K562 (cell line): ENCODE results near the gene MCU. TPM values are rescaled to one million over a fixed set of nuclear protein-coding genes. Genes with fewer than 3 reads are reported as not detected.

Experiments used
- ATAC-seq: fragments of 200-7000 bp; cut with Tn5 transposase; 3 replicates; pipeline ENCODE4 v1.9.1; 2020; ENCODE audit warnings: moderate library complexity
- BruUV-seq: library from RNA; stranded (reverse); fragments of 400-500 nt; replicated peaks from 2 replicates; lab custom pipeline; 2021; lab: Mats Ljungman, UMichigan
- CTCF ChIA-PET: fragments of 300-600 bp; formaldehyde crosslinking; extraction: SDS; loops from one replicate; lab custom pipeline; 2021; ENCODE audit warnings: low intra/inter-chr PET ratio; lab: Yijun Ruan, JAX
- POLR2A ChIA-PET: fragments of 300-600, 350-650 bp; sonication (Branson Sonifier 250); formaldehyde crosslinking; extraction: SDS; loops from one replicate; lab custom pipeline; 2021; ENCODE audit warnings: antibody characterized with exemption, inconsistent platforms; lab: Yijun Ruan, JAX
- DNase-seq, 4 experiments: peaks; one replicate each; pipeline versions ENCODE4 v3.0.0 to v3.0.0-alpha.2; 2011 to 2018; ENCODE audit warnings: low spot score in 3 of 4, mixed read lengths in 3 of 4; ENCODE audit errors: extremely low read depth in 1 of 4
- FAIRE-seq: peaks from 2 replicates; lab custom pipeline; 2011; peaks lifted over from hg19 to GRCh38; lab: Jason Lieb, UNC
- H2AFZ ChIP-seq: 2 replicates; pipeline ENCODE4 v1.6.0; 2011; ENCODE audit warnings: low read depth, low read length, control low read depth, inconsistent platforms
- H3K27ac ChIP-seq: fragments of 200-600 bp; 3 replicates; pipeline ENCODE4 v1.8.0; 2011; ENCODE audit warnings: low read depth, mild to moderate bottlenecking, control low read depth, inconsistent platforms, low read length, moderate library complexity, mixed read lengths; ENCODE audit errors: extremely low read depth
- H3K27me3 ChIP-seq, 2 experiments: fragments of 300-600 bp in 1 of 2; 2 replicates in 1 of 2; 3 replicates in 1 of 2; pipeline versions ENCODE4 v1.6.0 to v1.8.0; 2011; ENCODE audit warnings: inconsistent platforms in 2 of 2, low read length in 2 of 2, mild to moderate bottlenecking in 1 of 2, mixed read lengths in 1 of 2, moderate library complexity in 1 of 2; ENCODE audit not compliant: control insufficient read depth in 2 of 2, insufficient read depth in 2 of 2
- H3K36me3 ChIP-seq: fragments of 300-600 bp; 3 replicates; pipeline ENCODE4 v1.8.0; 2011; ENCODE audit warnings: mild to moderate bottlenecking, low read length, inconsistent platforms; ENCODE audit not compliant: control insufficient read depth, insufficient read depth
- H3K4me1 ChIP-seq, 2 experiments: fragments of 200-600 bp in 1 of 2; replicated peaks in 1 of 2; 2 replicates in 1 of 2; 3 replicates in 1 of 2; pipeline versions ENCODE4 v1.5.1 to v1.8.0; 2011; ENCODE audit warnings: inconsistent platforms in 2 of 2, low read length in 2 of 2, mild to moderate bottlenecking in 1 of 2, mixed read lengths in 1 of 2, moderate library complexity in 1 of 2; ENCODE audit not compliant: control insufficient read depth in 2 of 2, insufficient read depth in 2 of 2
- H3K4me2 ChIP-seq: 2 replicates; pipeline ENCODE4 v1.6.1; 2011; ENCODE audit warnings: low read length, control low read depth, inconsistent platforms, mixed read lengths; ENCODE audit not compliant: insufficient read depth
- H3K4me3 ChIP-seq: fragments of 200-600 bp; sonication (generic), shearing (Covaris generic); 2 replicates; pipeline ENCODE4 v1.5.1; 2016; ENCODE audit warnings: control low read depth, inconsistent platforms
- H3K79me2 ChIP-seq: fragments of 200-600 bp; 3 replicates; pipeline ENCODE4 v1.8.0; 2011; ENCODE audit warnings: low read length, inconsistent platforms; ENCODE audit not compliant: control insufficient read depth, insufficient read depth
- H3K9ac ChIP-seq, 2 experiments: 2 replicates each; pipeline versions ENCODE4 v1.6.0 to v1.6.1; 2011; ENCODE audit warnings: low read depth in 2 of 2, low read length in 2 of 2, control low read depth in 1 of 2, inconsistent platforms in 1 of 2, mild to moderate bottlenecking in 1 of 2, mixed read lengths in 1 of 2; ENCODE audit not compliant: insufficient read depth in 1 of 2
- H3K9me1 ChIP-seq: one replicate; pipeline ENCODE4 v1.6.0; 2011; ENCODE audit warnings: inconsistent platforms, mild to moderate bottlenecking, low read length, moderate library complexity; ENCODE audit not compliant: control insufficient read depth, insufficient read depth
- H3K9me3 ChIP-seq: replicated peaks from 2 replicates; pipeline ENCODE4 v1.5.1; 2011; ENCODE audit warnings: low read depth, low read length, inconsistent platforms; ENCODE audit not compliant: control insufficient read depth, insufficient read depth
- H4K20me1 ChIP-seq: replicated peaks from 2 replicates; pipeline ENCODE4 v1.6.1; 2011; ENCODE audit warnings: low read length, inconsistent platforms, mixed read lengths; ENCODE audit not compliant: control insufficient read depth, insufficient read depth
- BCL6 ChIP-seq: fragments of 250-450 bp; sonication (Bioruptor Pico); IDR thresholded peaks from 2 replicates; pipeline ENCODE4 v1.4.0; 2020
- CBX1 ChIP-seq: sonication (generic); IDR thresholded peaks from 2 replicates; pipeline ENCODE4 v1.6.1; 2016; ENCODE audit warnings: antibody characterized with exemption, low read depth, mild to moderate bottlenecking
- ELF4 ChIP-seq: fragments of 450-650 bp; formaldehyde crosslinking; IDR thresholded peaks from 2 replicates; pipeline ENCODE4 v1.4.0; 2022; ENCODE audit warnings: missing genetic modification characterization
- FOXA3 ChIP-seq, 2 experiments: fragments of 450-650 bp in 1 of 2; sonication (generic) in 1 of 2; formaldehyde crosslinking; IDR thresholded peaks in 1 of 2; conservative IDR thresholded peaks in 1 of 2; 2 replicates each; pipeline versions ENCODE4 v1.4.0 to v1.8.0; 2020 to 2022; ENCODE audit warnings: mild to moderate bottlenecking in 2 of 2, missing genetic modification reagents in 1 of 2
- HNRNPK ChIP-seq: fragments of 200-400 bp; formaldehyde crosslinking; IDR thresholded peaks from one replicate; pipeline ENCODE4 v1.6.1; 2018; ENCODE audit warnings: mild to moderate bottlenecking, low read depth, low read length; ENCODE audit not compliant: poor library complexity, severe bottlenecking
- SMARCE1 ChIP-seq: fragments of 450-650 bp; IDR thresholded peaks from 2 replicates; pipeline ENCODE4 v1.7.1; 2016; ENCODE audit warnings: mild to moderate bottlenecking
- SP2 ChIP-seq: IDR thresholded peaks from 2 replicates; pipeline ENCODE4 v1.6.1; 2011; ENCODE audit warnings: mild to moderate bottlenecking, low read depth, low read length, moderate library complexity; ENCODE audit not compliant: poor library complexity, severe bottlenecking; ENCODE audit errors: extremely low read depth
- ZNF507 ChIP-seq: conservative IDR thresholded peaks from 2 replicates; pipeline ENCODE4 v1.6.1; 2017; ENCODE audit warnings: missing genetic modification characterization, missing compliant biosample characterization
- WGBS: fragments of 100-300 bp; shearing (Covaris generic); methylation state at CpG from one replicate; pipeline ENCODE4 v1.1.6; 2016; ENCODE audit warnings: low coverage, mixed read lengths; ENCODE audit not compliant: insufficient coverage; ENCODE audit errors: missing lambda C conversion rate; 5-methylcytosine and 5-hydroxymethylcytosine counted together
- in situ Hi-C: fragments of 300-500 bp; cut with MboI; formaldehyde crosslinking; loops from 4 replicates; pipeline ENCODE4 v1.15.0; 2018; ENCODE audit warnings: inconsistent platforms, mixed read lengths
- intact Hi-C: fragments of 100-400 bp; cut with micrococcal nuclease; formaldehyde crosslinking; loops from 2 replicates; pipeline ENCODE4 v1.14.2; 2022
- polyA plus RNA-seq, 8 experiments: library from polyadenylated mRNA; depleted of rRNA in 4 of 8; stranded (reverse) in 5 of 8; unstranded in 3 of 8; fragments of >200 nt; fragmentation: Nextera tagmentation in 2 of 8; fragmentation: Illumina TruSeq in 1 of 8; extraction: Ambion mirVana in 2 of 8; extraction: Trizol in 1 of 8; gene quantifications; 2 replicates each; pipeline versions ENCODE4 v1.2.1 to v1.2.3, GENCODE V29; 2011 to 2014; ENCODE audit warnings: inconsistent platforms in 1 of 8, missing spikeins in 1 of 8
- total RNA-seq, 7 experiments: library from RNA; depleted of rRNA in 6 of 7; stranded (reverse); fragments of >200 nt in 6 of 7; fragmentation: Illumina TruSeq in 2 of 7; extraction: Trizol in 2 of 7; gene quantifications; 2 replicates each; pipeline versions ENCODE4 v1.2.1 to v1.2.3, GENCODE V29; 2011 to 2021; ENCODE audit warnings: low replicate concordance in 1 of 7
- TF ChIP-seq, protein P1 (sequence below): fragments of 450-650 bp; formaldehyde crosslinking; IDR thresholded peaks from 2 replicates; pipeline ENCODE4 v1.4.0; 2020; ENCODE audit warnings: mild to moderate bottlenecking
- TF ChIP-seq, protein P2 (sequence below): fragments of 450-650 bp; IDR thresholded peaks from 2 replicates; pipeline ENCODE4 v1.6.1; 2016; ENCODE audit warnings: missing biosample characterization, missing genetic modification characterization
- TF ChIP-seq, protein P3 (sequence below): fragments of 250-450 bp; sonication (Bioruptor Pico); IDR thresholded peaks from 2 replicates; pipeline ENCODE4 v1.4.0; 2020
- TF ChIP-seq, protein P4 (sequence below): sonication (generic); formaldehyde crosslinking; IDR thresholded peaks from 2 replicates; pipeline ENCODE4 v1.8.0; 2022; ENCODE audit warnings: mild to moderate bottlenecking, missing genetic modification reagents

MCU gene
- total and polyA plus RNA-seq, 9 of the 15 experiments (the other 6 are each of a cell fraction or from before 2014, with no cell fraction given), result 8.2 to 88.8 (median 21.3) TPM

DNA sequence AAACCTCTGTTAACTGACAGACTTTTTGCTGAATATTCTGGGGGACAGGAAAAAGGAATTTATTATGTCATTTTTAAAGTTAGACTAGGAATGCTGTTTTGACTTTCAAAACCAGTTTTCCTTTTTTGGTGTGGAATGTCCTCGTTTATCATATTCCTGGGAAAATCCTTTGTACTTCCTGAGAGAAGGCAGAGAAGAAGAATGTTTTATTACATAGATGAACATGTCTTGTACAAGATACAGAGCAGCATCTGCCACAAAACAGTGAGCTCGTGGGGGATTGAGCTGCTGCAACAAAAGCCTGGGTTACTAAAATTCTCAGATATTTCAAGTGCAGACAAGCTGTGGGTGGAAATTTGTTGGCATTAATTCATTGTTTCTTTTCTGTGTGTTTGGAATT, 20.2 kb downstream of the MCU start:
- 43% methylated on average over 2 of the region's 2 CpGs for WGBS
- BruUV-seq, result no TSS peak
- Histone ChIP-seq H4K20me1 (no peaks in the 10 kb centered on the region), H3K9me3 (no peaks in the 10 kb centered on the region), H3K9ac (no peak overlapping the region), H2AFZ (no peak overlapping the region), H3K4me2 (no peak overlapping the region), H3K4me3 (no peak overlapping the region), H3K36me3 (peaks cover 14% of the 10 kb centered on the region; the same call in 1 of the 3 replicates), H3K27me3 (no peaks in the 10 kb centered on the region), H3K9me1 (peaks cover 4% of the 10 kb centered on the region), H3K4me1 (no peaks in the 10 kb centered on the region; a peak in 2 of 5 replicates), H3K79me2 (peaks cover 12% of the 10 kb centered on the region; the same call in 1 of the 3 replicates), H3K27ac (no peak overlapping the region)
- ATAC-seq (no peak), FAIRE-seq (no peak), DNase-seq (no peak)
- intact Hi-C loops (no loop called here), in situ Hi-C loops (no loop called here)
- ChIA-PET POLR2A (no interaction called here), CTCF (no interaction called here)
- TF ChIP-seq, protein P1, sequence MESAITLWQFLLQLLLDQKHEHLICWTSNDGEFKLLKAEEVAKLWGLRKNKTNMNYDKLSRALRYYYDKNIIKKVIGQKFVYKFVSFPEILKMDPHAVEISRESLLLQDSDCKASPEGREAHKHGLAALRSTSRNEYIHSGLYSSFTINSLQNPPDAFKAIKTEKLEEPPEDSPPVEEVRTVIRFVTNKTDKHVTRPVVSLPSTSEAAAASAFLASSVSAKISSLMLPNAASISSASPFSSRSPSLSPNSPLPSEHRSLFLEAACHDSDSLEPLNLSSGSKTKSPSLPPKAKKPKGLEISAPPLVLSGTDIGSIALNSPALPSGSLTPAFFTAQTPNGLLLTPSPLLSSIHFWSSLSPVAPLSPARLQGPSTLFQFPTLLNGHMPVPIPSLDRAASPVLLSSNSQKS, result no peak
- TF ChIP-seq SMARCE1, result no peak
- TF ChIP-seq HNRNPK, result no peak
- TF ChIP-seq CBX1, result no peak
- TF ChIP-seq, protein P2, sequence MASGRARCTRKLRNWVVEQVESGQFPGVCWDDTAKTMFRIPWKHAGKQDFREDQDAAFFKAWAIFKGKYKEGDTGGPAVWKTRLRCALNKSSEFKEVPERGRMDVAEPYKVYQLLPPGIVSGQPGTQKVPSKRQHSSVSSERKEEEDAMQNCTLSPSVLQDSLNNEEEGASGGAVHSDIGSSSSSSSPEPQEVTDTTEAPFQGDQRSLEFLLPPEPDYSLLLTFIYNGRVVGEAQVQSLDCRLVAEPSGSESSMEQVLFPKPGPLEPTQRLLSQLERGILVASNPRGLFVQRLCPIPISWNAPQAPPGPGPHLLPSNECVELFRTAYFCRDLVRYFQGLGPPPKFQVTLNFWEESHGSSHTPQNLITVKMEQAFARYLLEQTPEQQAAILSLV, result no peak
- TF ChIP-seq, protein P3, sequence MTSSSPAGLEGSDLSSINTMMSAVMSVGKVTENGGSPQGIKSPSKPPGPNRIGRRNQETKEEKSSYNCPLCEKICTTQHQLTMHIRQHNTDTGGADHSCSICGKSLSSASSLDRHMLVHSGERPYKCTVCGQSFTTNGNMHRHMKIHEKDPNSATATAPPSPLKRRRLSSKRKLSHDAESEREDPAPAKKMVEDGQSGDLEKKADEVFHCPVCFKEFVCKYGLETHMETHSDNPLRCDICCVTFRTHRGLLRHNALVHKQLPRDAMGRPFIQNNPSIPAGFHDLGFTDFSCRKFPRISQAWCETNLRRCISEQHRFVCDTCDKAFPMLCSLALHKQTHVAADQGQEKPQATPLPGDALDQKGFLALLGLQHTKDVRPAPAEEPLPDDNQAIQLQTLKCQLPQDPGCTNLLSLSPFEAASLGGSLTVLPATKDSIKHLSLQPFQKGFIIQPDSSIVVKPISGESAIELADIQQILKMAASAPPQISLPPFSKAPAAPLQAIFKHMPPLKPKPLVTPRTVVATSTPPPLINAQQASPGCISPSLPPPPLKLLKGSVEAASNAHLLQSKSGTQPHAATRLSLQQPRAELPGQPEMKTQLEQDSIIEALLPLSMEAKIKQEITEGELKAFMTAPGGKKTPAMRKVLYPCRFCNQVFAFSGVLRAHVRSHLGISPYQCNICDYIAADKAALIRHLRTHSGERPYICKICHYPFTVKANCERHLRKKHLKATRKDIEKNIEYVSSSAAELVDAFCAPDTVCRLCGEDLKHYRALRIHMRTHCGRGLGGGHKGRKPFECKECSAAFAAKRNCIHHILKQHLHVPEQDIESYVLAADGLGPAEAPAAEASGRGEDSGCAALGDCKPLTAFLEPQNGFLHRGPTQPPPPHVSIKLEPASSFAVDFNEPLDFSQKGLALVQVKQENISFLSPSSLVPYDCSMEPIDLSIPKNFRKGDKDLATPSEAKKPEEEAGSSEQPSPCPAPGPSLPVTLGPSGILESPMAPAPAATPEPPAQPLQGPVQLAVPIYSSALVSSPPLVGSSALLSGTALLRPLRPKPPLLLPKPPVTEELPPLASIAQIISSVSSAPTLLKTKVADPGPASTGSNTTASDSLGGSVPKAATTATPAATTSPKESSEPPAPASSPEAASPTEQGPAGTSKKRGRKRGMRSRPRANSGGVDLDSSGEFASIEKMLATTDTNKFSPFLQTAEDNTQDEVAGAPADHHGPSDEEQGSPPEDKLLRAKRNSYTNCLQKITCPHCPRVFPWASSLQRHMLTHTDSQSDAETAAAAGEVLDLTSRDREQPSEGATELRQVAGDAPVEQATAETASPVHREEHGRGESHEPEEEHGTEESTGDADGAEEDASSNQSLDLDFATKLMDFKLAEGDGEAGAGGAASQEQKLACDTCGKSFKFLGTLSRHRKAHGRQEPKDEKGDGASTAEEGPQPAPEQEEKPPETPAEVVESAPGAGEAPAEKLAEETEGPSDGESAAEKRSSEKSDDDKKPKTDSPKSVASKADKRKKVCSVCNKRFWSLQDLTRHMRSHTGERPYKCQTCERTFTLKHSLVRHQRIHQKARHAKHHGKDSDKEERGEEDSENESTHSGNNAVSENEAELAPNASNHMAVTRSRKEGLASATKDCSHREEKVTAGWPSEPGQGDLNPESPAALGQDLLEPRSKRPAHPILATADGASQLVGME, result no peak
- no peak for TF ChIP-seq ELF4 (CRISPR knock-in tag)
- TF ChIP-seq ZNF507 (tag), result no peak
- no peak for TF ChIP-seq SP2
- no peak for TF ChIP-seq BCL6 (CRISPR knock-in tag)
- TF ChIP-seq FOXA3 (CRISPR knock-in tag; conservative IDR thresholded peaks at IDR 0.05 in 1 of 2, IDR thresholded peaks at IDR 0.05 in 1 of 2), result no peak
- TF ChIP-seq, protein P4, sequence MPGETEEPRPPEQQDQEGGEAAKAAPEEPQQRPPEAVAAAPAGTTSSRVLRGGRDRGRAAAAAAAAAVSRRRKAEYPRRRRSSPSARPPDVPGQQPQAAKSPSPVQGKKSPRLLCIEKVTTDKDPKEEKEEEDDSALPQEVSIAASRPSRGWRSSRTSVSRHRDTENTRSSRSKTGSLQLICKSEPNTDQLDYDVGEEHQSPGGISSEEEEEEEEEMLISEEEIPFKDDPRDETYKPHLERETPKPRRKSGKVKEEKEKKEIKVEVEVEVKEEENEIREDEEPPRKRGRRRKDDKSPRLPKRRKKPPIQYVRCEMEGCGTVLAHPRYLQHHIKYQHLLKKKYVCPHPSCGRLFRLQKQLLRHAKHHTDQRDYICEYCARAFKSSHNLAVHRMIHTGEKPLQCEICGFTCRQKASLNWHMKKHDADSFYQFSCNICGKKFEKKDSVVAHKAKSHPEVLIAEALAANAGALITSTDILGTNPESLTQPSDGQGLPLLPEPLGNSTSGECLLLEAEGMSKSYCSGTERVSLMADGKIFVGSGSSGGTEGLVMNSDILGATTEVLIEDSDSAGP, result no peak
